Keratinocyte (primary cell): ENCODE results near the gene MMAB. TPM values are rescaled to one million over a fixed set of nuclear protein-coding genes. Genes with fewer than 3 reads are reported as not detected.

Experiments used
- DNase-seq: peaks from one replicate; pipeline ENCODE4 v3.0.0-alpha.2; 2011; ENCODE audit warnings: low read depth, missing footprints, low spot score
- FAIRE-seq: peaks from 2 replicates; lab custom pipeline; 2011; peaks lifted over from hg19 to GRCh38; lab: Jason Lieb, UNC
- H2AFZ ChIP-seq: 2 replicates; pipeline ENCODE4 v1.6.0; 2012; ENCODE audit warnings: low read length, control low read depth, inconsistent platforms; ENCODE audit not compliant: control insufficient read depth
- H3K27ac ChIP-seq: 2 replicates; pipeline ENCODE4 v1.5.1; 2011; ENCODE audit warnings: low read length; ENCODE audit not compliant: control insufficient read depth, insufficient read depth
- H3K27me3 ChIP-seq: 3 replicates; pipeline ENCODE4 v1.6.0; 2011; ENCODE audit warnings: low read length; ENCODE audit not compliant: control insufficient read depth, insufficient read depth; ENCODE audit errors: extremely low read depth
- H3K36me3 ChIP-seq, 2 experiments: 2 replicates in 1 of 2; 3 replicates in 1 of 2; pipeline ENCODE4 v1.5.1; 2011; ENCODE audit warnings: low read length in 2 of 2, mild to moderate bottlenecking in 1 of 2; ENCODE audit not compliant: control insufficient read depth in 2 of 2, insufficient read depth in 2 of 2; ENCODE audit errors: extremely low read depth in 1 of 2
- H3K4me1 ChIP-seq: 3 replicates; pipeline ENCODE4 v1.5.1; 2011; ENCODE audit warnings: low read length; ENCODE audit not compliant: control insufficient read depth, insufficient read depth; ENCODE audit errors: extremely low read depth
- H3K4me2 ChIP-seq: 3 replicates; pipeline ENCODE4 v1.6.0; 2011; ENCODE audit warnings: low read depth, low read length; ENCODE audit not compliant: control insufficient read depth, insufficient read depth; ENCODE audit errors: extremely low read depth
- H3K4me3 ChIP-seq, 3 experiments: fragments of 200-600 bp in 1 of 3; sonication (generic) in 1 of 3; 2 replicates in 2 of 3; 3 replicates in 1 of 3; pipeline ENCODE4 v1.5.1; 2011 to 2016; ENCODE audit warnings: low read length in 3 of 3, mild to moderate bottlenecking in 3 of 3, control low read depth in 2 of 3, inconsistent platforms in 1 of 3, low read depth in 1 of 3, mixed read lengths in 1 of 3, mixed run types in 1 of 3, moderate library complexity in 1 of 3; ENCODE audit not compliant: control insufficient read depth in 2 of 3, insufficient read depth in 2 of 3; ENCODE audit errors: extremely low read depth in 1 of 3
- H3K79me2 ChIP-seq: 2 replicates; pipeline ENCODE4 v1.6.0; 2012; ENCODE audit warnings: low read length; ENCODE audit not compliant: control insufficient read depth, insufficient read depth
- H3K9ac ChIP-seq: 3 replicates; pipeline ENCODE4 v1.6.0; 2011; ENCODE audit warnings: low read length; ENCODE audit not compliant: control insufficient read depth, insufficient read depth; ENCODE audit errors: extremely low read depth
- H3K9me1 ChIP-seq: 3 replicates; pipeline ENCODE4 v1.6.0; 2011; ENCODE audit warnings: low read length; ENCODE audit not compliant: control insufficient read depth, insufficient read depth; ENCODE audit errors: extremely low read depth
- H3K9me3 ChIP-seq: 2 replicates; pipeline ENCODE4 v1.5.1; 2012; ENCODE audit warnings: low read depth, low read length; ENCODE audit not compliant: control insufficient read depth
- H4K20me1 ChIP-seq: 3 replicates; pipeline ENCODE4 v1.6.0; 2011; ENCODE audit warnings: low read length; ENCODE audit not compliant: control insufficient read depth, insufficient read depth; ENCODE audit errors: extremely low read depth
- EZH2 ChIP-seq: IDR thresholded peaks from one replicate; pipeline ENCODE4 v1.6.1; 2012; ENCODE audit warnings: inconsistent platforms, mild to moderate bottlenecking, low read length, moderate library complexity
- dilution Hi-C: fragments of 300-500 bp; cut with MboI; formaldehyde crosslinking; loops from one replicate; pipeline ENCODE4 v1.7.0; 2020; ENCODE audit warnings: low sequenced_read_pairs; ENCODE audit not compliant: extremely low pct_ligation_motif_present
- polyA plus RNA-seq, 5 experiments: library from polyadenylated mRNA; depleted of rRNA in 3 of 5; stranded (reverse) in 3 of 5; stranded (forward) in 1 of 5; unstranded in 1 of 5; fragments of >200 nt; gene quantifications; 1 replicate in 1 of 5; 2 replicates in 3 of 5; 3 replicates in 1 of 5; pipeline versions ENCODE4 v1.2.1 to v1.2.3, GENCODE V29; 2011 to 2012; ENCODE audit warnings: missing spikeins in 2 of 5, low read depth in 1 of 5, low replicate concordance in 1 of 5
- TF ChIP-seq, protein P1 (sequence below), 3 experiments: IDR thresholded peaks in 1 of 3; conservative IDR thresholded peaks in 1 of 3; optimal IDR thresholded peaks in 1 of 3; 2 replicates in 2 of 3; 3 replicates in 1 of 3; pipeline versions ENCODE3 to v1.5.1; 2011; ENCODE audit warnings: low read length in 3 of 3, mild to moderate bottlenecking in 3 of 3, moderate library complexity in 2 of 3, control low read depth in 1 of 3, inconsistent platforms in 1 of 3; ENCODE audit not compliant: insufficient read depth in 2 of 3; ENCODE audit errors: extremely low read depth in 1 of 3

Gene MMAB
- polyA plus RNA-seq, 1 donor (not counting 4 experiments of a cell fraction or from before 2014, with no cell fraction given) = 30.6 TPM

DNA sequence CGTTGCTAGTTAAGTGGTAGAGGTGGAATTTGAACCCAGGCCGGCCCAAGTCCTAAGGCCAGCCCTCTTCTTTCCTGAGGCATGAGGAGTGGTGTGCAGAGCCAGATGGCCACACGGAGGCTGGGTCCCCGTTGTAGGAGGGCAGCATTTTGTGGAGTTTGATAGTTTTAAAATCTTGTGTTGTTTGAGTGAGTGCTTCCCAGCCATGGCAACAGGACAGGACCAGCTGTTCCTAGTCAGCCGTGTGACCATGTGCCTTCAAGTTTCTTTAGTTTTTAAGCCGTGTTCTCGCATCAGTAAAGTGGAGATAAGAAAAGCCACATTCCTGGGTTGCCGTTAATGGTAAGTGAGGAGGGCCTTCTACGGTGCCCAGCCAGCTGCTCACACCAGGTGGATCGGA is 51.5 kb downstream of the MMAB start:
- H3K27me3 ChIP-seq = no peaks in the 10 kb centered on the region
- no peak overlapping the region for H2AFZ ChIP-seq
- TF ChIP-seq EZH2 = no peak
- TF ChIP-seq, protein P1, sequence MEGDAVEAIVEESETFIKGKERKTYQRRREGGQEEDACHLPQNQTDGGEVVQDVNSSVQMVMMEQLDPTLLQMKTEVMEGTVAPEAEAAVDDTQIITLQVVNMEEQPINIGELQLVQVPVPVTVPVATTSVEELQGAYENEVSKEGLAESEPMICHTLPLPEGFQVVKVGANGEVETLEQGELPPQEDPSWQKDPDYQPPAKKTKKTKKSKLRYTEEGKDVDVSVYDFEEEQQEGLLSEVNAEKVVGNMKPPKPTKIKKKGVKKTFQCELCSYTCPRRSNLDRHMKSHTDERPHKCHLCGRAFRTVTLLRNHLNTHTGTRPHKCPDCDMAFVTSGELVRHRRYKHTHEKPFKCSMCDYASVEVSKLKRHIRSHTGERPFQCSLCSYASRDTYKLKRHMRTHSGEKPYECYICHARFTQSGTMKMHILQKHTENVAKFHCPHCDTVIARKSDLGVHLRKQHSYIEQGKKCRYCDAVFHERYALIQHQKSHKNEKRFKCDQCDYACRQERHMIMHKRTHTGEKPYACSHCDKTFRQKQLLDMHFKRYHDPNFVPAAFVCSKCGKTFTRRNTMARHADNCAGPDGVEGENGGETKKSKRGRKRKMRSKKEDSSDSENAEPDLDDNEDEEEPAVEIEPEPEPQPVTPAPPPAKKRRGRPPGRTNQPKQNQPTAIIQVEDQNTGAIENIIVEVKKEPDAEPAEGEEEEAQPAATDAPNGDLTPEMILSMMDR (optimal IDR thresholded peaks at IDR 0.05 in 1 of 3, IDR thresholded peaks at IDR 0.05 in 1 of 3, conservative IDR thresholded peaks at IDR 0.05 in 1 of 3; ENCODE audit: extremely low read depth in 1 of 3, insufficient read depth in 2 of 3, low read length in 3 of 3) = no peak
- no peaks in the 10 kb centered on the region for H3K9me3 ChIP-seq
- H3K79me2 ChIP-seq = no peaks in the 10 kb centered on the region
- H3K27ac ChIP-seq = no peak overlapping the region
- peaks cover 21 to 42% of the 10 kb centered on the region in 2 experiments for H3K36me3 ChIP-seq
- no peak overlapping the region for H3K9ac ChIP-seq
- DNase-seq (no peak), FAIRE-seq (no peak)
- dilution Hi-C loops = no loop called here
- no peaks in the 10 kb centered on the region for H3K4me1 ChIP-seq
- no peak overlapping the region for H3K4me2 ChIP-seq
- H4K20me1 ChIP-seq = no peaks in the 10 kb centered on the region
- H3K4me3 ChIP-seq = no peak overlapping the region
- no peaks in the 10 kb centered on the region for H3K9me1 ChIP-seq

DNA sequence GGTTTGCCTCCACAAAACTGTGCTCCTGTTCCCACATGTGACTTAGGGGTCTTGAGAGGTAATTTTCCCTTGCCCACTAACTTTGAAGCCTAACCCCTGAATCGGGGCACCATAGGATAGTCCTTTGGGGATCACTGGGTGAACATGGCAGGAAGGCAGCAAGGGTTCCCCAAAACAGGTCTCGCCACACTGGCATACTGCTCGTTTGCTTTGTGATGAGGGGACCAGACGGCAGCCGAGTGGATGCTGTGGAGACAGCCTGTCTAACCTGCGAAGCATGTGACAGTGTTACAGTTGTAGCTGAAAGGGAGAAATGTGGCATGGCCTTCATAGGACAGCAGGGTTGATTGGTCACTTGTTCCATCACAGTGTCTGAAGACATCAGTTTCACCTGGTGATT is 53.5 kb downstream of the MMAB start:
- no peak overlapping the region for H3K27ac ChIP-seq
- no peak for TF ChIP-seq EZH2
- TF ChIP-seq, protein P1 (optimal IDR thresholded peaks at IDR 0.05 in 1 of 3, IDR thresholded peaks at IDR 0.05 in 1 of 3, conservative IDR thresholded peaks at IDR 0.05 in 1 of 3; ENCODE audit: extremely low read depth in 1 of 3, insufficient read depth in 2 of 3, low read length in 3 of 3) = no peak
- H3K4me3 ChIP-seq = no peak overlapping the region
- H3K36me3 ChIP-seq = peaks cover 17 to 43% of the 10 kb centered on the region in 2 experiments
- no peak overlapping the region for H3K9ac ChIP-seq
- no peaks in the 10 kb centered on the region for H3K27me3 ChIP-seq
- H3K4me1 ChIP-seq = no peaks in the 10 kb centered on the region
- H3K9me3 ChIP-seq = no peaks in the 10 kb centered on the region
- H2AFZ ChIP-seq = no peak overlapping the region
- no peaks in the 10 kb centered on the region for H4K20me1 ChIP-seq
- no peak overlapping the region for H3K4me2 ChIP-seq
- H3K9me1 ChIP-seq = no peaks in the 10 kb centered on the region
- dilution Hi-C loops = no loop called here
- H3K79me2 ChIP-seq = no peaks in the 10 kb centered on the region
- DNase-seq (no peak), FAIRE-seq (no peak)
